GM12891 (cell line): Measurements from ENCODE around the gene CNN2.

Experiments
- POLR2AphosphoS5 ChIP-seq: IDR thresholded peaks from 2 replicates; pipeline ENCODE4 v1.6.1; 2011; ENCODE audit warnings: low read depth, low read length, control low read depth
- SPI1 ChIP-seq: IDR thresholded peaks from 2 replicates; pipeline ENCODE4 v1.6.1; 2011; ENCODE audit warnings: low read depth, low read length, control low read depth
- TAF1 ChIP-seq: IDR thresholded peaks from 2 replicates; pipeline ENCODE4 v1.6.1; 2011; ENCODE audit warnings: low read depth, low read length, control low read depth

DNA sequence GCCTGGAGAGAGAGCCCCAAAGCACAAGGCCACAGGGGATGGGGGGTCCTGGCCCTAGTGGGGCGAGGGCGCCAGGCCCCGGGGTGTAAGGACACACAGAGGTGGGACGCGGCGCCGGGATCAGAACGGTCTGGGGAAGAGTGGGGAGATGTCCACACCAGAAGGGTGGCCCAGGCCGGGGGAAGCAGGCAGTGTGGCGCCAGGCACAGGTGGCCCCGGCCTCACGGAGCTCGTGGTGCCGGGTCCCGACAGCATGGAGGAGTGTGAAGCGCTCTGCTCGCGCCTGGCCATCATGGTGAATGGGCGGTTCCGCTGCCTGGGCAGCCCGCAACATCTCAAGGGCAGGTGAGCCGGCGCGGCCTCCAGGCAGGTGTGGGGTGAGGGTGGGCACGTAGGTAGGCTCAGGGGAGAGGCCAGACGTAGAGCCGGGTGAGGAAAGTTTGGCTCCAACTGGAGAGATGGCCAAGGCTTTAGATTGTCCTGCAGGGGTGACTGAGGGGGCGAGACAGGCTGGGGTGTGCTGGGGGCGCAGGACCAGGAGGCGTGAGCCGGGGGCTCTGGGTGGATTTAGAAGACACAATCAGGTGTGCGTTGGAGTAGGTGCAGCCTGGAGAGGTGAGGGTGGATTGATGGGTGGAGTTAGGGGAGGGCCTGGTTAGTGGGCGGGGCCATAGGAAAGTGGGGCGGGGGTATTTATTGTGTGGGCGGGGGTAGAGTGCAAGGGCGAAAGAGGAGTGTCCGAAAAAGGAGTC is 37.7 kb downstream of the CNN2 start:
- TF ChIP-seq TAF1 (no peak), SPI1 (no peak), POLR2AphosphoS5 (no peak)
